ENCODE measurements around the gene MECP2. TPM values are rescaled to one million over a fixed set of nuclear protein-coding genes. Genes with fewer than 3 reads are reported as not detected.
"Not testable (repeated sequence)": the region's sequence is repeated elsewhere in the genome, so short reads cannot be mapped to it uniquely, and the experiment has no call there.

The MECP2 gene
- polyA plus RNA-seq, 4 donors = 9.4 to 18.4 (median 12.9) TPM

DNA sequence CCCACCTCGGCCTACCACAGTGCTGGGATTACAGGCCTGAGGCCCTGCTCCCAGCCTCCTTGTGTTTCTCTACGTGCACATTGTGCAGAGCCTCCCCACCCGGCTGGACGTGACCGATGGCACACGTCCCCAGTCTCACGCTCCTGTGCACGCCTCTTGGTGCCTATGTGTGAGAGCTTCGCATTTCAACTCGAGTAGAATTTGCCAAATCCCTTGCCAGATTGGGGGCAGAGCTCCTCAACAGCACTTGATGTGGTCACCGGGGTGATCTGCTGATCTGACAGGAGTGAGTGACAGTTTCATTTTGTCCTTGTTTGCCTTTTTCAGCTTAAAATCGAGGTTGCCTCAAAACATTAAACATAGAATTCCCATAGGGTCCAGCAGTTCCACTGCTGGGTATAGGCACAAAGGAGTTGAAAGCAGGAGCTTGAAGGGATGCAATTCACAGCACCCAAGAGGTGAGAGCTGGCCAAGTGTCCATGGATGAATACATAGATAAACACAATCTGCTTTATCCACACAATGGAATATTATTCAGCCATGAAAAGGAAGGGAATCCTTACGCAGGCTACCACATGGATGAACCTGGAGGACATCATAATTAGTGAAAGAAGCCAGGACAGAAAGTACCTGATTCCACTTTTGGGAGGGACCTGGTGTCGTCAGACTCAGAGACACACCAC lies 107.4 kb downstream of the MECP2 start:
- no peak for FAIRE-seq
- H3K36me3 ChIP-seq (ENCODE audit: control insufficient read depth in 3 of 3, insufficient read depth in 2 of 3, low read depth in 1 of 3, low read length in 3 of 3) = no peaks in the 10 kb centered on the region
- WGBS, 3 donors = 88 to 93% (median 89%) methylated on average over 14 of the region's 14 CpGs
- H3K4me1 ChIP-seq (ENCODE audit: control insufficient read depth in 3 of 3, insufficient read depth in 2 of 3, low read depth in 1 of 3, low read length in 2 of 3) = peaks cover 0 to 4% (median 0%) of the 10 kb centered on the region in 3 donors
- H3K27ac ChIP-seq (ENCODE audit: low read depth in 1 of 3, low read length in 2 of 3) = no peak overlapping the region
- H3K27me3 ChIP-seq (ENCODE audit: control insufficient read depth in 3 of 3, insufficient read depth in 3 of 3, low read length in 3 of 3) = no peaks in the 10 kb centered on the region
- no peak for DNase-seq
- no peak overlapping the region for H3K4me3 ChIP-seq (ENCODE audit: low read depth in 1 of 3, low read length in 3 of 3)
- H3K9me3 ChIP-seq (ENCODE audit: control insufficient read depth in 2 of 2, insufficient read depth in 1 of 2, low read depth in 1 of 2, low read length in 1 of 2) = no peaks in the 10 kb centered on the region

DNA sequence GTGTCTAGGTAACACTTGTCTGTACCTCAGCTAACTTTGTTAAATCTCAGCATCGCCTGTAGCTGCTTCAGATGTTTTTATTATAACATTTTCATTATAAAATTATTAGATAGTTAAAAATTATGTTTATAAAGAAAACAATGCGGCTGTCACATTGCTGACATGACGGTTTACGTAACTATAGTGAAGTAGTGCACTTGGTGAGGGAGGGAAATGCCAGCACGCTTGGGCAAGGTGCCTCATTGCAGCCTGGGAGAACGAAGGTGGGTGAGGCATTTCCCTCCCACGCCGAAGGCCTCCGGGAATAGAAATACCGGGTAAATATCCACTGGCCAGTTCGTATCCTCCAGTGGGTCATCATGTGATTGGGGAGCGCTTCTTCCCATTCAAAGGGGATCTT lies 109.0 kb downstream of the MECP2 start:
- DNase-seq = no peak
- FAIRE-seq = no peak
- WGBS, 3 donors = 88 to 95% (median 89%) methylated on average over 12 of the region's 12 CpGs
- Histone ChIP-seq H3K36me3 (ENCODE audit: control insufficient read depth in 3 of 3, insufficient read depth in 2 of 3, low read depth in 1 of 3, low read length in 3 of 3) (no peaks in the 10 kb centered on the region), H3K9me3 (ENCODE audit: control insufficient read depth in 2 of 2, insufficient read depth in 1 of 2, low read depth in 1 of 2, low read length in 1 of 2) (no peaks in the 10 kb centered on the region), H3K27ac (ENCODE audit: low read depth in 1 of 3, low read length in 2 of 3) (no peak overlapping the region), H3K4me3 (ENCODE audit: low read depth in 1 of 3, low read length in 3 of 3) (no peak overlapping the region), H3K27me3 (ENCODE audit: control insufficient read depth in 3 of 3, insufficient read depth in 3 of 3, low read length in 3 of 3) (no peaks in the 10 kb centered on the region), H3K4me1 (ENCODE audit: control insufficient read depth in 3 of 3, insufficient read depth in 2 of 3, low read depth in 1 of 3, low read length in 2 of 3) (peaks cover 0 to 10% (median 3%) of the 10 kb centered on the region in 3 donors)

DNA sequence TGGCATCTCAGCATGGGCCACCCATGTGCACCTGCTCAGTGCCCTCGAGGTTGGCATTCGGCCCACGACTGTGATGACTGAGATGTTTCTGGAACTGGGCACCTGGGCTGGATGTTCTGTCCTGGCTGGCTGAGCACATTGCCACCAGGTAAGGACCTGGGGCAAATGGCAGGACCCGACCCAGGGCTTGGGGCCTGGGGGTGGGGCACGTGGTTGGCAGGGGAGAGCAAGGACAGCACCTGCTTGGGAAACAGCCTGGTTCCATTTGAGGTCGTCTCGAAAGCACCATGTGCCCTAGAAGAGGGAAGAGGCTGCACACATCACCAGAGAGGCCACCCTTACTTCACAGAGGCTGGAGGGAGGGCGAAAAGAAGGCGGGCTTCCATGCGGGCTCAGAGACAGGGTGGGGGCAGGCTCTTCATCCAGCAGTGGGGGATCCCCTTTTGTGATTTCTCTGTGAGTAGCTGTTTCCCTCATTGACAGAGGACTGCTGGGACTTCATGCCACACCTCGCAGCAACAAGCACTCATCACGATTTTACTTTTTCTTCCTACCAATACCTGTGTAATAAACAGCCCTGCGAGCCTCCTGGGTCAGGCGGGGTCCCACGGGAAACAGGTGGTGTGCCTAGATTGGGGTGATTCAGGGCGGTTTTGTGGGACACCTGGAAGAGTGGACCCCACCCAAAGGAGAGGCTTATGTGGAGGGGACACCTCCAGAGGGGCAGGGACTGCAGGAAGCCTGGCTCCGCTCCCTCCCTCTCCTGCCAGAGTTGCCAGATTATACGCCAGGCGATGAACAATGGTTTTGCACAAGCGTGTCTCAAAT lies 113.0 kb downstream of the MECP2 start:
- no peak for FAIRE-seq
- Histone ChIP-seq H3K27ac (ENCODE audit: low read depth in 1 of 3, low read length in 2 of 3) (peak overlapping the region in 2 of 3 donors; percentile 47 to 97), H3K4me1 (ENCODE audit: control insufficient read depth in 3 of 3, insufficient read depth in 2 of 3, low read depth in 1 of 3, low read length in 2 of 3) (peaks cover 0 to 10% (median 3%) of the 10 kb centered on the region in 3 donors), H3K4me3 (ENCODE audit: low read depth in 1 of 3, low read length in 3 of 3) (no peak overlapping the region), H3K36me3 (ENCODE audit: control insufficient read depth in 3 of 3, insufficient read depth in 2 of 3, low read depth in 1 of 3, low read length in 3 of 3) (peaks cover 0 to 3% (median 0%) of the 10 kb centered on the region in 3 donors), H3K27me3 (ENCODE audit: control insufficient read depth in 3 of 3, insufficient read depth in 3 of 3, low read length in 3 of 3) (no peaks in the 10 kb centered on the region), H3K9me3 (ENCODE audit: control insufficient read depth in 2 of 2, insufficient read depth in 1 of 2, low read depth in 1 of 2, low read length in 1 of 2) (no peaks in the 10 kb centered on the region)
- 34 to 52% (median 45%) methylated on average over 18 to 20 of the region's 20 CpGs for WGBS, 3 donors
- DNase-seq = no peak

DNA sequence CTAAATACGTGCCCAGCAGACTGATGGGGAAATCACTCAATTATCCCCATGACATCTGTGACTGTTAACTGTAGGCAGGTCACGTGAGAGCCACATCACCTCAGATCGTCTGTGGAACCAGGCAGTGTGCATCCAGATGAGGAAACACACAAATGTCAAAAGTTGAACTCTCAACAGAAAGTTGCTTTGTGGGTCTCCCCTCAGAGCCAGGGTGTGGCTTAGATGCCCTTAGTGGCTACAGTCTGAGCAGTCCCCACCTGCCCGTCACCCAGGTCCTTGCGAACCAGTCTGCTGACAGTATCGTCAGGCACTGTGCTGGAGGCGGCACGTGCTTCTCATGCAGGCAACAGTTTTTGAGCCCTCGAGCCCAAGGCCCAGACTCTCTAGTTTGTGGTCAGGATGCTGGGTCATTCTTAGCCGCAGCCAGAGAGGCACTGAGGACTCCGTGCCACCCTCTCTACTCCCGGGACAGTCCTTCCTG lies 114.2 kb downstream of the MECP2 start:
- no peaks in the 10 kb centered on the region for H3K9me3 ChIP-seq (ENCODE audit: control insufficient read depth in 2 of 2, insufficient read depth in 1 of 2, low read depth in 1 of 2, low read length in 1 of 2)
- H3K4me1 ChIP-seq (ENCODE audit: control insufficient read depth in 3 of 3, insufficient read depth in 2 of 3, low read depth in 1 of 3, low read length in 2 of 3) = peaks cover 0 to 10% (median 3%) of the 10 kb centered on the region in 3 donors
- DNase-seq (no peak), FAIRE-seq (no peak)
- 79 to 95% (median 85%) methylated on average over 12 of the region's 12 CpGs for WGBS, 3 donors
- peak overlapping the region in 1 of 3 donors; percentile 36 for H3K27ac ChIP-seq (ENCODE audit: low read depth in 1 of 3, low read length in 2 of 3)
- no peak overlapping the region for H3K4me3 ChIP-seq (ENCODE audit: low read depth in 1 of 3, low read length in 3 of 3)
- no peaks in the 10 kb centered on the region for H3K27me3 ChIP-seq (ENCODE audit: control insufficient read depth in 3 of 3, insufficient read depth in 3 of 3, low read length in 3 of 3)
- H3K36me3 ChIP-seq (ENCODE audit: control insufficient read depth in 3 of 3, insufficient read depth in 2 of 3, low read depth in 1 of 3, low read length in 3 of 3) = peaks cover 0 to 3% (median 0%) of the 10 kb centered on the region in 3 donors

DNA sequence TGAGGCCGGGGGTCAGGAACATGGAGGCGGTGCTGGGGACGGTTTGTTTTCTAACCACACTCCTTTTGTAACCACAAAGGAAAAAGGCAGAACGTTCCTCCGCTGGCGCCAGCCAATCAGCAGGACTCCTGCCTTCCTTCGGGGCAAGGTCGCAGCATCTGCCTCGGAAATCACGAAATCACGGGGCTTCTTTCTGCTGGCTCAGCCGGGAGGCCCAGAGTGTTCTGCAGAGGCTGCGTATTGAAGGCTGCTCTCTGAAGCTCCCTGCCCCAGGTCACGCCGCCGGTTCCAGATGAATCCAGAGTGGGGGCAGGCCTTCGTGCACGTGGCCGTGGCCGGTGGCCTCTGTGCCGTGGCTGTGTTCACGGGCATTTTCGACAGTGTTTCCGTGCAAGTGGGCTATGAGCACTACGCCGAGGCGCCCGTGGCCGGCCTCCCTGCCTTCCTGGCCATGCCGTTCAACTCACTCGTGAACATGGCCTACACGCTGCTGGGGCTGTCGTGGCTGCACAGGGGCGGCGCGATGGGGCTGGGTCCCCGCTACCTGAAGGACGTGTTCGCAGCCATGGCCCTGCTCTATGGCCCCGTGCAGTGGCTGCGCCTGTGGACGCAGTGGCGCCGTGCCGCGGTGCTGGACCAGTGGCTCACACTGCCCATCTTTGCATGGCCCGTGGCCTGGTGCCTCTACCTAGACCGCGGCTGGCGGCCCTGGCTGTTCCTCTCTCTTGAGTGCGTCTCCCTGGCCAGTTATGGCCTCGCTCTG lies 115.6 kb downstream of the MECP2 start:
- H3K36me3 ChIP-seq (ENCODE audit: control insufficient read depth in 3 of 3, insufficient read depth in 2 of 3, low read depth in 1 of 3, low read length in 3 of 3) = peaks cover 0 to 3% (median 0%) of the 10 kb centered on the region in 3 donors
- FAIRE-seq = no peak
- H3K4me1 ChIP-seq (ENCODE audit: control insufficient read depth in 3 of 3, insufficient read depth in 2 of 3, low read depth in 1 of 3, low read length in 2 of 3) = peaks cover 0 to 10% (median 3%) of the 10 kb centered on the region in 3 donors
- no peak overlapping the region for H3K4me3 ChIP-seq (ENCODE audit: low read depth in 1 of 3, low read length in 3 of 3)
- H3K9me3 ChIP-seq (ENCODE audit: control insufficient read depth in 2 of 2, insufficient read depth in 1 of 2, low read depth in 1 of 2, low read length in 1 of 2) = no peaks in the 10 kb centered on the region
- H3K27ac ChIP-seq (ENCODE audit: low read depth in 1 of 3, low read length in 2 of 3) = peak overlapping the region in 1 of 3 donors; percentile 64
- no peaks in the 10 kb centered on the region for H3K27me3 ChIP-seq (ENCODE audit: control insufficient read depth in 3 of 3, insufficient read depth in 3 of 3, low read length in 3 of 3)
- DNase-seq = peak in 1 of 2 donors; percentile 20
- WGBS, 3 donors = 82 to 91% (median 87%) methylated on average over 32 to 52 of the region's 52 CpGs

DNA sequence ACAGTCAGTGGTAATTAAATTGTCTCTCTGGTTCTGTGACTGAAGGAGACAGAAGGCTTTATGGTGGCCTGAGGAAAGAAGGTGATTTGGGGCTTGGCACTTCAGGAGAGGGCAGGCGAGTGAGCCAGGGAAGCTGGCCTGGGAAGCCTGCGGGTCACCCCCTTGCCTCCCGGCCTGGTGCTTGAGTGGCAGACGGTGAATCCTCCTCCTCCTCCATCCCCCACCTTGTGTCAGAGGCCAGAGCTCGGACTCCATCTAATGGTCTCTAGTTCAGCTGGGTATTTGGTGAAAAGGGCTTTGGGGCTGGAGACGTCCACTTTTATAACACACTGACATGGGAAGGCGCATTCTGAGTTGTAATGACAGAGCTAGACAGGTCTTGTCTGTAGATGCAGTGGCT lies 116.3 kb downstream of the MECP2 start:
- 74 to 87% (median 75%) methylated on average over 4 to 7 of the region's 7 CpGs for WGBS, 3 donors

DNA sequence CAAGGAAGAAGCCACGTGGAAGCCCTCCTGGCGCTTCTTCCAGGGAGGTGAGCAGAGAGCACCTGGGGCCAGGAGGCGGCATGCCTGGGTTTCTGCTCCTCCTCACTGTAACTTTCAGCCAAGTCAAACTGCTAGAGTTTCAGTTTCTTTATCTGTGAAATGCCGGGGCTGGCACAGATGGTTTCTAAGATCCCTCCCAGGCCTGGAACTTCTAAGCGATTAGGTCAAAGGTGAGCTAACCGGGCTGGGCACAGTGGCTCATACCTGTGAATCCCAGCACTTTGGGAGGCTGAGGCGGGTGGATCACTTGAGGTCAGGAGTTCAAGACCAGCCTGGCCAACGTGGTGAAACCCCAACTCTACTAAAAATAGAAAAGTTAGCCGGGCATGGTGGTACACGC lies 117.1 kb downstream of the MECP2 start:
- WGBS, 3 donors = 11 to 42% (median 39%) methylated on average over 7 to 9 of the region's 10 CpGs
- not testable (repeated sequence) for FAIRE-seq

More for the DNA sequence above, 116.3 kb downstream of the MECP2 start:
- Histone ChIP-seq H3K4me3 (ENCODE audit: low read depth in 1 of 3, low read length in 3 of 3) (no peak overlapping the region), H3K27ac (ENCODE audit: low read depth in 1 of 3, low read length in 2 of 3) (peak overlapping the region in 1 of 3 donors; percentile 64), H3K4me1 (ENCODE audit: control insufficient read depth in 3 of 3, insufficient read depth in 2 of 3, low read depth in 1 of 3, low read length in 2 of 3) (peaks cover 0 to 10% (median 3%) of the 10 kb centered on the region in 3 donors), H3K36me3 (ENCODE audit: control insufficient read depth in 3 of 3, insufficient read depth in 2 of 3, low read depth in 1 of 3, low read length in 3 of 3) (peaks cover 0 to 3% (median 0%) of the 10 kb centered on the region in 3 donors), H3K9me3 (ENCODE audit: control insufficient read depth in 2 of 2, insufficient read depth in 1 of 2, low read depth in 1 of 2, low read length in 1 of 2) (no peaks in the 10 kb centered on the region), H3K27me3 (ENCODE audit: control insufficient read depth in 3 of 3, insufficient read depth in 3 of 3, low read length in 3 of 3) (no peaks in the 10 kb centered on the region)
- FAIRE-seq = no peak
- no peak for DNase-seq

More for the DNA sequence above, 117.1 kb downstream of the MECP2 start:
- peak; percentile 28 to 70 for DNase-seq
- not testable (repeated sequence) for H3K9me3 ChIP-seq (ENCODE audit: control insufficient read depth in 2 of 2, insufficient read depth in 1 of 2, low read depth in 1 of 2, low read length in 1 of 2); H3K4me3 ChIP-seq (ENCODE audit: low read depth in 1 of 3, low read length in 3 of 3); H3K36me3 ChIP-seq (ENCODE audit: control insufficient read depth in 3 of 3, insufficient read depth in 2 of 3, low read depth in 1 of 3, low read length in 3 of 3); H3K27me3 ChIP-seq (ENCODE audit: control insufficient read depth in 3 of 3, insufficient read depth in 3 of 3, low read length in 3 of 3); H3K4me1 ChIP-seq (ENCODE audit: control insufficient read depth in 3 of 3, insufficient read depth in 2 of 3, low read depth in 1 of 3, low read length in 2 of 3)
- peak overlapping the region in 1 of 3 donors; percentile 72 for H3K27ac ChIP-seq (ENCODE audit: low read depth in 1 of 3, low read length in 2 of 3)

Measured in small intestine (tissue), 7 donors.